Duodenal mucosa (tissue), 2 donors: ENCODE measurements around the gene CWC27.
"Not testable (repeated sequence)": the region's sequence is repeated elsewhere in the genome, so short reads cannot be mapped to it uniquely, and the experiment has no call there.

Experiments used
- H3K27ac ChIP-seq: one replicate; pipeline ENCODE4 v1.7.0; 2013; ENCODE audit warnings: low read depth, low read length
- H3K27me3 ChIP-seq, 2 donors: one replicate each; pipeline ENCODE4 v1.7.0; 2013; ENCODE audit warnings: low read length in 2 of 2, control low read depth in 1 of 2; ENCODE audit not compliant: insufficient read depth in 2 of 2, control insufficient read depth in 1 of 2
- H3K36me3 ChIP-seq, 2 donors: one replicate each; pipeline ENCODE4 v1.7.0; 2013; ENCODE audit warnings: low read length in 2 of 2, control low read depth in 1 of 2; ENCODE audit not compliant: insufficient read depth in 2 of 2, control insufficient read depth in 1 of 2
- H3K4me1 ChIP-seq, 2 donors: one replicate each; pipeline ENCODE4 v1.7.0; 2013; ENCODE audit warnings: low read length in 2 of 2, control low read depth in 1 of 2; ENCODE audit not compliant: insufficient read depth in 2 of 2, control insufficient read depth in 1 of 2
- H3K4me3 ChIP-seq, 2 donors: one replicate each; pipeline ENCODE4 v1.7.0; 2013; ENCODE audit warnings: low read length in 2 of 2, low read depth in 1 of 2
- H3K9ac ChIP-seq, 2 donors: one replicate each; pipeline ENCODE4 v1.7.0; 2013; ENCODE audit warnings: low read length in 2 of 2, low read depth in 1 of 2
- H3K9me3 ChIP-seq, 2 donors: one replicate each; pipeline ENCODE4 v1.7.0; 2013; ENCODE audit warnings: low read length in 2 of 2, control low read depth in 1 of 2; ENCODE audit not compliant: control insufficient read depth in 1 of 2

CWC27 gene

GRCh38 chr5:64895748-64896147 is 127.0 kb downstream of the CWC27 start:
- no peaks in the 10 kb centered on the region for H3K27me3 ChIP-seq
- no peaks in the 10 kb centered on the region for H3K4me1 ChIP-seq
- H3K27ac ChIP-seq, result no peak overlapping the region
- no peaks in the 10 kb centered on the region for H3K9me3 ChIP-seq
- no peak overlapping the region for H3K4me3 ChIP-seq
- no peaks in the 10 kb centered on the region for H3K36me3 ChIP-seq
- H3K9ac ChIP-seq, result no peak overlapping the region

GRCh38 chr5:64899838-64900237 is 131.1 kb downstream of the CWC27 start:
- Histone ChIP-seq H3K36me3 (no peaks in the 10 kb centered on the region), H3K27ac (no peak overlapping the region), H3K27me3 (no peaks in the 10 kb centered on the region), H3K9me3 (no peaks in the 10 kb centered on the region), H3K4me3 (no peak overlapping the region), H3K4me1 (no peaks in the 10 kb centered on the region), H3K9ac (no peak overlapping the region)

- Histone ChIP-seq H3K9ac (no peak overlapping the region), H3K36me3 (no peaks in the 10 kb centered on the region), H3K27me3 (no peaks in the 10 kb centered on the region), H3K4me1 (no peaks in the 10 kb centered on the region), H3K27ac (no peak overlapping the region), H3K9me3 (no peaks in the 10 kb centered on the region), H3K4me3 (no peak overlapping the region)
Observed at GRCh38 chr5:64900618-64901017, 131.9 kb downstream of the CWC27 start.

- H3K4me3 ChIP-seq, H3K4me1 ChIP-seq, H3K27ac ChIP-seq, H3K9me3 ChIP-seq, H3K9ac ChIP-seq, H3K27me3 ChIP-seq, H3K36me3 ChIP-seq: not testable (repeated sequence)
Observed at GRCh38 chr5:64907399-64907798, 138.7 kb downstream of the CWC27 start.

GRCh38 chr5:64914396-64914795 is 145.7 kb downstream of the CWC27 start:
- Histone ChIP-seq H3K9ac (no peak overlapping the region), H3K4me3 (no peak overlapping the region), H3K27ac (no peak overlapping the region), H3K4me1 (no peaks in the 10 kb centered on the region), H3K27me3 (no peaks in the 10 kb centered on the region), H3K9me3 (peaks cover 1 to 9% of the 10 kb centered on the region in 2 donors), H3K36me3 (peaks cover 0 to 6% of the 10 kb centered on the region in 2 donors)

GRCh38 chr5:64918083-64918482 is 149.4 kb downstream of the CWC27 start:
- no peak overlapping the region for H3K9ac ChIP-seq
- no peaks in the 10 kb centered on the region for H3K4me1 ChIP-seq
- H3K27me3 ChIP-seq, result no peaks in the 10 kb centered on the region
- H3K27ac ChIP-seq, result no peak overlapping the region
- no peaks in the 10 kb centered on the region for H3K36me3 ChIP-seq
- peaks cover 2 to 30% of the 10 kb centered on the region in 2 donors for H3K9me3 ChIP-seq
- H3K4me3 ChIP-seq, result no peak overlapping the region

GRCh38 chr5:64921386-64921785 is 152.7 kb downstream of the CWC27 start:
- Histone ChIP-seq H3K9ac (no peak overlapping the region), H3K27ac (no peak overlapping the region), H3K27me3 (no peaks in the 10 kb centered on the region), H3K9me3 (peaks cover 2 to 30% of the 10 kb centered on the region in 2 donors), H3K4me3 (no peak overlapping the region), H3K4me1 (no peaks in the 10 kb centered on the region), H3K36me3 (no peaks in the 10 kb centered on the region)

GRCh38 chr5:64923151-64923685 is 154.5 kb downstream of the CWC27 start:
- peaks cover 0 to 1% of the 10 kb centered on the region in 2 donors for H3K4me1 ChIP-seq
- H3K4me3 ChIP-seq, result no peak overlapping the region
- peaks cover 2 to 30% of the 10 kb centered on the region in 2 donors for H3K9me3 ChIP-seq
- no peaks in the 10 kb centered on the region for H3K27me3 ChIP-seq
- no peak overlapping the region for H3K9ac ChIP-seq
- H3K36me3 ChIP-seq, result no peaks in the 10 kb centered on the region
- H3K27ac ChIP-seq, result no peak overlapping the region

- Histone ChIP-seq H3K9ac (no peak overlapping the region), H3K36me3 (no peaks in the 10 kb centered on the region), H3K9me3 (peaks cover 2 to 22% of the 10 kb centered on the region in 2 donors), H3K27ac (no peak overlapping the region), H3K27me3 (no peaks in the 10 kb centered on the region), H3K4me1 (peaks cover 0 to 5% of the 10 kb centered on the region in 2 donors), H3K4me3 (no peak overlapping the region)
Observed at GRCh38 chr5:64925123-64925522, 156.4 kb downstream of the CWC27 start.

- no peak overlapping the region for H3K9ac ChIP-seq
- H3K27me3 ChIP-seq, result no peaks in the 10 kb centered on the region
- H3K4me3 ChIP-seq, result no peak overlapping the region
- H3K4me1 ChIP-seq, result peaks cover 0 to 5% of the 10 kb centered on the region in 2 donors
- H3K27ac ChIP-seq, result no peak overlapping the region
- H3K9me3 ChIP-seq, result no peaks in the 10 kb centered on the region
- H3K36me3 ChIP-seq, result no peaks in the 10 kb centered on the region
Observed at GRCh38 chr5:64929833-64930232, 161.1 kb downstream of the CWC27 start.
